GM12878 (cell line): ENCODE data around the gene RAD9A.

Source experiments
- CEBPB ChIP-seq, 2 experiments: fragments of 150-350 bp in 1 of 2; IDR thresholded peaks; 2 replicates each; pipeline ENCODE4 v1.6.1; 2012 to 2014; ENCODE audit warnings: low read depth in 2 of 2, low read length in 2 of 2, borderline replicate concordance in 1 of 2, inconsistent platforms in 1 of 2
- CTCF ChIP-seq, 3 experiments: IDR thresholded peaks in 2 of 3; conservative IDR thresholded peaks in 1 of 3; 2 replicates each; pipeline ENCODE4 v1.5.1; 2011; ENCODE audit warnings: low read depth in 3 of 3, low read length in 3 of 3, mild to moderate bottlenecking in 3 of 3, control low read depth in 2 of 3, moderate library complexity in 2 of 3, inconsistent platforms in 1 of 3, mixed read lengths in 1 of 3; ENCODE audit not compliant: control insufficient read depth in 2 of 3, insufficient read depth in 1 of 3; ENCODE audit errors: extremely low read depth in 1 of 3
- LARP7 ChIP-seq: fragments of 450-650 bp; IDR thresholded peaks from 2 replicates; pipeline ENCODE4 v1.6.1; 2017; ENCODE audit warnings: mild to moderate bottlenecking
- POLR2A ChIP-seq: IDR thresholded peaks from 2 replicates; pipeline ENCODE4 v1.6.1; 2011; ENCODE audit warnings: low read depth, mild to moderate bottlenecking, low read length
- RCOR1 ChIP-seq: conservative IDR thresholded peaks from 2 replicates; pipeline ENCODE4 v1.6.1; 2012; ENCODE audit warnings: low read depth, low read length, improper control_type of control experiment
- TBL1XR1 ChIP-seq: IDR thresholded peaks from 2 replicates; pipeline ENCODE4 v1.6.1; 2012; ENCODE audit warnings: low read depth, low read length, improper control_type of control experiment
- ZZZ3 ChIP-seq: IDR thresholded peaks from 2 replicates; pipeline ENCODE4 v1.6.1; 2011; ENCODE audit warnings: low read depth; ENCODE audit not compliant: control insufficient read depth, insufficient read length

GRCh38 chr11:67406969-67407687 is 15.3 kb downstream of the RAD9A start:
- TF ChIP-seq POLR2A = no peak; the same call in 1 of the 2 replicates
- no peak for TF ChIP-seq TBL1XR1
- peak in 2 of 3 experiments; percentile 25 to 48; a peak in 3 of 6 replicates for TF ChIP-seq CTCF (IDR thresholded peaks at IDR 0.05 in 2 of 3, conservative IDR thresholded peaks at IDR 0.05 in 1 of 3; ENCODE audit: control insufficient read depth in 2 of 3, extremely low read depth in 1 of 3, insufficient read depth in 1 of 3, low read depth in 3 of 3, low read length in 3 of 3)
- TF ChIP-seq LARP7 = no peak
- no peak for TF ChIP-seq CEBPB (IDR thresholded peaks at IDR 0.05; ENCODE audit: borderline replicate concordance in 1 of 2, low read depth in 2 of 2, low read length in 2 of 2)
- TF ChIP-seq ZZZ3 = no peak
- TF ChIP-seq RCOR1 = no peak
